ENCODE measurements around the gene TLX3. TPM values are rescaled to one million over a fixed set of nuclear protein-coding genes. Genes with fewer than 3 reads are reported as not detected.

Gene TLX3
- total RNA-seq, 4 donors from 2014 or later = not detected

- no peak for TF ChIP-seq CTCF (IDR thresholded peaks at IDR 0.05; ENCODE audit: low read depth)
Observed at GRCh38 chr5:171317230-171317629, 8.2 kb downstream of the TLX3 start.

GRCh38 chr5:171318026-171318425 is 9.0 kb downstream of the TLX3 start:
- no peak for TF ChIP-seq CTCF (IDR thresholded peaks at IDR 0.05; ENCODE audit: low read depth)

- no peak for TF ChIP-seq CTCF (IDR thresholded peaks at IDR 0.05; ENCODE audit: low read depth)
Observed at GRCh38 chr5:171321447-171321846, 12.4 kb downstream of the TLX3 start.

- no peak for TF ChIP-seq CTCF (IDR thresholded peaks at IDR 0.05; ENCODE audit: low read depth)
Observed at GRCh38 chr5:171322527-171322926, 13.5 kb downstream of the TLX3 start.

- no peak for TF ChIP-seq CTCF (IDR thresholded peaks at IDR 0.05; ENCODE audit: low read depth)
Observed at GRCh38 chr5:171323007-171323406, 14.0 kb downstream of the TLX3 start.

GRCh38 chr5:171323806-171324632 is 15.0 kb downstream of the TLX3 start:
- TF ChIP-seq CTCF (IDR thresholded peaks at IDR 0.05; ENCODE audit: low read depth) = no peak

GRCh38 chr5:171330021-171330420 is 21.0 kb downstream of the TLX3 start:
- no peak for TF ChIP-seq CTCF (IDR thresholded peaks at IDR 0.05; ENCODE audit: low read depth)
